Measurements from ENCODE around the gene CDC20B.

DNA sequence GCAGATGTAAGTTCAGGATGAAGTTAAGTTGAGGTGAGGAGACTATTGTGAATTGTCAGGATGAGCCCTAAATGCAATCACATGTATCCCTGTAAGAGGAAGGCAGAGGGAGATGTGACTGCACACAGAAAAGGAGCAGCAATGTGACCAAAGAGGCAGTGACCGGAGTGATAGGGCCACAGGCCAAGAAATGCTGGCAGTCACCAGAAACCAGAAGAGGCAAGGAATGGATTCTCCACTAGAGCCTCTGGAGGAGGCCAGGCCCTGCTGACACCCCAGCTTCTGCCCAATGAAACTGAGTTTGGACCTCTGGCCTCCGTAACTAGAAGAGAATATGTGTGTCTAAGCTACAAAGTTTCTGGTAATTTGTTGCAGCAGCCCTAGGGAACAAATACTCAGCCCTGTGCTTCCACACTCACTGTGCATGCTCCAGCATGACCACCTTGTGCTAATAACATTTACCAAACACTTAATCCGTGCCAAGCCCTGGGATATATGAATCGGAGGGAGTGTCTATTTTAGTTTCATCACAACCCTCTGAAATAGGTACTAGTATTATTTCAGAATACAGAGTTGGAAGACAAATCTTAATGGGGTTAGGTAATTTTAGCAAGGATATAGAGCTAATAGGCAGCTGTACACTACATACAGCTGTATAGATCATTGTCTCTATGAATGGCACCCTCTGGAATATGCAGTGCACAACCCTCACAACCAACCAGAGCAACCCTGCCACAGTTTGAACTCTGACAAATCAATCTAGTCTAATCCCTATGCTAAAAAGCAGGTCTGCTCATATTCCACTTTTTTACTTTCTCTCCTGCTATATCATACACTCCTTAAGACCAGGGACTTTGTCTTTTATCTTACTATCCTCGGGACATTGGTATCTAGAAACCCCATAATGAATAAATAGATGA lies 20.8 kb downstream of the CDC20B start:
- TF ChIP-seq POLR2A (IDR thresholded peaks at IDR 0.05): no peak
- TF ChIP-seq EP300 (IDR thresholded peaks at IDR 0.05): no peak
- TF ChIP-seq, protein P1, sequence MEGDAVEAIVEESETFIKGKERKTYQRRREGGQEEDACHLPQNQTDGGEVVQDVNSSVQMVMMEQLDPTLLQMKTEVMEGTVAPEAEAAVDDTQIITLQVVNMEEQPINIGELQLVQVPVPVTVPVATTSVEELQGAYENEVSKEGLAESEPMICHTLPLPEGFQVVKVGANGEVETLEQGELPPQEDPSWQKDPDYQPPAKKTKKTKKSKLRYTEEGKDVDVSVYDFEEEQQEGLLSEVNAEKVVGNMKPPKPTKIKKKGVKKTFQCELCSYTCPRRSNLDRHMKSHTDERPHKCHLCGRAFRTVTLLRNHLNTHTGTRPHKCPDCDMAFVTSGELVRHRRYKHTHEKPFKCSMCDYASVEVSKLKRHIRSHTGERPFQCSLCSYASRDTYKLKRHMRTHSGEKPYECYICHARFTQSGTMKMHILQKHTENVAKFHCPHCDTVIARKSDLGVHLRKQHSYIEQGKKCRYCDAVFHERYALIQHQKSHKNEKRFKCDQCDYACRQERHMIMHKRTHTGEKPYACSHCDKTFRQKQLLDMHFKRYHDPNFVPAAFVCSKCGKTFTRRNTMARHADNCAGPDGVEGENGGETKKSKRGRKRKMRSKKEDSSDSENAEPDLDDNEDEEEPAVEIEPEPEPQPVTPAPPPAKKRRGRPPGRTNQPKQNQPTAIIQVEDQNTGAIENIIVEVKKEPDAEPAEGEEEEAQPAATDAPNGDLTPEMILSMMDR (IDR thresholded peaks at IDR 0.05): no peak
